Common myeloid progenitor, CD34-positive (primary cell): Measurements from ENCODE around the gene SP8.
A peak's percentile ranks its signal among the peaks of the same experiment; 100 is the strongest.

Source experiments
- CTCF ChIA-PET: fragments of 350-600 bp; sonication (Branson Sonifier 250); formaldehyde crosslinking; loops from one replicate; lab custom pipeline; 2021; ENCODE audit warnings: antibody characterized with exemption; lab: Charles Lee
- POLR2A ChIA-PET: fragments of 350-600 bp; sonication (Branson Sonifier 250); formaldehyde crosslinking; loops from one replicate; lab custom pipeline; 2021; ENCODE audit warnings: antibody characterized with exemption; lab: Charles Lee
- DNase-seq, 3 donors: peaks; one replicate each; pipeline versions ENCODE4 v3.0.0 to v3.0.0-alpha.2; 2013
- H3K27ac ChIP-seq, 2 experiments: 1 replicate in 1 of 2; 2 replicates in 1 of 2; pipeline ENCODE4 v1.7.0; 2013; ENCODE audit warnings: inconsistent platforms in 2 of 2, low read length in 2 of 2, mild to moderate bottlenecking in 2 of 2, low read depth in 1 of 2, moderate library complexity in 1 of 2; ENCODE audit not compliant: severe bottlenecking in 2 of 2, insufficient read depth in 1 of 2, poor library complexity in 1 of 2
- H3K27me3 ChIP-seq, 5 experiments: replicated peaks in 2 of 5; 1 replicate in 3 of 5; 2 replicates in 2 of 5; pipeline versions ENCODE4 v1.6.1 to v1.7.0; 2013; ENCODE audit warnings: low read length in 4 of 5, mild to moderate bottlenecking in 2 of 5, moderate library complexity in 2 of 5, inconsistent platforms in 1 of 5; ENCODE audit not compliant: insufficient read depth in 5 of 5, control insufficient read depth in 4 of 5
- H3K36me3 ChIP-seq, 4 experiments: 1 replicate in 2 of 4; 2 replicates in 2 of 4; pipeline versions ENCODE4 v1.6.1 to v1.7.0; 2013; ENCODE audit warnings: low read length in 3 of 4, control low read depth in 1 of 4, mild to moderate bottlenecking in 1 of 4; ENCODE audit not compliant: control insufficient read depth in 4 of 4, insufficient read depth in 4 of 4
- H3K4me1 ChIP-seq, 4 experiments: 1 replicate in 3 of 4; 2 replicates in 1 of 4; pipeline versions ENCODE4 v1.6.1 to v1.7.1; 2013; ENCODE audit warnings: low read length in 3 of 4, mild to moderate bottlenecking in 3 of 4, control low read depth in 1 of 4, inconsistent platforms in 1 of 4, moderate library complexity in 1 of 4; ENCODE audit not compliant: control insufficient read depth in 4 of 4, insufficient read depth in 4 of 4; ENCODE audit errors: control extremely low read depth in 1 of 4
- H3K4me3 ChIP-seq, 7 experiments: 1 replicate in 4 of 7; 2 replicates in 3 of 7; pipeline versions ENCODE4 v1.5.1 to v1.7.0; 2013; ENCODE audit warnings: mild to moderate bottlenecking in 7 of 7, low read length in 6 of 7, moderate library complexity in 6 of 7, inconsistent platforms in 2 of 7, low read depth in 2 of 7, control low read depth in 1 of 7; ENCODE audit not compliant: insufficient read depth in 4 of 7, control insufficient read depth in 1 of 7; ENCODE audit errors: extremely low read depth in 1 of 7
- H3K9me3 ChIP-seq, 5 experiments: 1 replicate in 4 of 5; 2 replicates in 1 of 5; pipeline versions ENCODE4 v1.6.1 to v1.7.1; 2013; ENCODE audit warnings: low read length in 4 of 5, mild to moderate bottlenecking in 2 of 5, inconsistent platforms in 1 of 5, low read depth in 1 of 5, moderate library complexity in 1 of 5; ENCODE audit not compliant: control insufficient read depth in 4 of 5, insufficient read depth in 2 of 5; ENCODE audit errors: control extremely low read depth in 1 of 5
- WGBS: methylation state at CpG from one replicate; pipeline ENCODE4 v1.1.5; 2013; ENCODE audit not compliant: insufficient coverage; 5-methylcytosine and 5-hydroxymethylcytosine counted together

SP8 gene

GRCh38 chr7:20799566-20800366, 13.1 kb upstream of the SP8 start:
- no peaks in the 10 kb centered on the region for H3K36me3 ChIP-seq
- H3K4me1 ChIP-seq, result peaks cover 0 to 15% (median 11%) of the 10 kb centered on the region in 4 experiments
- 65% methylated on average over 3 of the region's 5 CpGs for WGBS
- H3K4me3 ChIP-seq, result no peak overlapping the region
- peak in 1 of 3 donors; percentile 4 for DNase-seq
- peaks cover 0 to 1% (median 0%) of the 10 kb centered on the region in 5 experiments for H3K9me3 ChIP-seq
- ChIA-PET CTCF (interaction anchor here (0.7 to 1.0 kb wide), 4 partner anchors 16 to 580 kb away, joined by 3 to 4 read pairs (median 3); no protein-coding TSS in a partner anchor), POLR2A (interaction anchor here (0.5 kb wide), 1 partner anchor 1136 kb away, joined by 3 read pairs; no protein-coding TSS in a partner anchor)
- H3K27ac ChIP-seq, result no peak overlapping the region
- peaks cover 32 to 72% (median 42%) of the 10 kb centered on the region in 5 experiments for H3K27me3 ChIP-seq

GRCh38 chr7:20798694-20799121, 12.0 kb upstream of the SP8 start:
- peaks cover 0 to 15% (median 11%) of the 10 kb centered on the region in 4 experiments for H3K4me1 ChIP-seq
- POLR2A ChIA-PET, result no interaction called here
- no peak overlapping the region for H3K27ac ChIP-seq
- peak in 1 of 3 donors; percentile 21 for DNase-seq
- peak overlapping the region in 2 of 7 experiments; percentile 19 to 58 for H3K4me3 ChIP-seq
- peaks cover 36 to 78% (median 53%) of the 10 kb centered on the region in 5 experiments for H3K27me3 ChIP-seq
- H3K9me3 ChIP-seq, result peaks cover 0 to 1% (median 0%) of the 10 kb centered on the region in 5 experiments
- CTCF ChIA-PET, result interaction anchor here (2.6 kb wide), 1 partner anchor 18 kb away, joined by 10 read pairs; no protein-coding TSS in a partner anchor
- WGBS, result 5% methylated on average over 7 of the region's 15 CpGs
- no peaks in the 10 kb centered on the region for H3K36me3 ChIP-seq

GRCh38 chr7:20798081-20798693, 11.5 kb upstream of the SP8 start:
- ChIA-PET CTCF (interaction anchor here (1.0 to 2.6 kb wide), 3 partner anchors 9 to 22 kb away, joined by 3 to 10 read pairs (median 3); no protein-coding TSS in a partner anchor), POLR2A (interaction anchor here (0.5 kb wide), 1 partner anchor 1203 kb away, joined by 3 read pairs; no protein-coding TSS in a partner anchor)
- no peak overlapping the region for H3K27ac ChIP-seq
- under 1% methylated on average over 38 of the region's 77 CpGs for WGBS
- H3K9me3 ChIP-seq, result peaks cover 0 to 1% (median 0%) of the 10 kb centered on the region in 5 experiments
- H3K4me1 ChIP-seq, result peaks cover 0 to 15% (median 11%) of the 10 kb centered on the region in 4 experiments
- peak overlapping the region in 5 of 7 experiments; percentile 40 to 73 (median 48) for H3K4me3 ChIP-seq
- peaks cover 41 to 84% (median 56%) of the 10 kb centered on the region in 5 experiments for H3K27me3 ChIP-seq
- peak in 1 of 3 donors; percentile 38 for DNase-seq
- H3K36me3 ChIP-seq, result no peaks in the 10 kb centered on the region

GRCh38 chr7:20797462-20798080, 10.9 kb upstream of the SP8 start:
- Histone ChIP-seq H3K36me3 (no peaks in the 10 kb centered on the region), H3K4me3 (peak overlapping the region; percentile 23 to 73 (median 43)), H3K9me3 (peaks cover 0 to 1% (median 0%) of the 10 kb centered on the region in 5 experiments), H3K27me3 (peaks cover 45 to 89% (median 56%) of the 10 kb centered on the region in 5 experiments), H3K27ac (no peak overlapping the region), H3K4me1 (peaks cover 0 to 15% (median 11%) of the 10 kb centered on the region in 4 experiments)
- peak in 2 of 3 donors; percentile 46 to 61 for DNase-seq
- WGBS, result 4% methylated on average over 24 of the region's 40 CpGs
- ChIA-PET CTCF (interaction anchor here (1.0 to 2.6 kb wide), 3 partner anchors 8 to 21 kb away, joined by 3 to 10 read pairs (median 3); no protein-coding TSS in a partner anchor), POLR2A (no interaction called here)

GRCh38 chr7:20797042-20797461, 10.4 kb upstream of the SP8 start:
- peak overlapping the region in 3 of 7 experiments; percentile 40 to 73 (median 67) for H3K4me3 ChIP-seq
- DNase-seq, result peak in 1 of 3 donors; percentile 10
- ChIA-PET CTCF (interaction anchor here (1.0 to 2.6 kb wide), 3 partner anchors 8 to 20 kb away, joined by 3 to 10 read pairs (median 3); no protein-coding TSS in a partner anchor), POLR2A (no interaction called here)
- peaks cover 0 to 1% (median 0%) of the 10 kb centered on the region in 5 experiments for H3K9me3 ChIP-seq
- peaks cover 46 to 91% (median 61%) of the 10 kb centered on the region in 5 experiments for H3K27me3 ChIP-seq
- 6% methylated on average over 18 of the region's 19 CpGs for WGBS
- no peak overlapping the region for H3K27ac ChIP-seq
- H3K4me1 ChIP-seq, result peaks cover 0 to 15% (median 11%) of the 10 kb centered on the region in 4 experiments
- no peaks in the 10 kb centered on the region for H3K36me3 ChIP-seq

- 27% methylated on average over 2 of the region's 6 CpGs for WGBS
- POLR2A ChIA-PET, result no interaction called here
These were observed 9.8 kb upstream of the SP8 start for GRCh38 chr7:20796500-20796899.

More at GRCh38 chr7:20796500-20796899, 9.8 kb upstream of the SP8 start:
- H3K27ac ChIP-seq, result no peak overlapping the region
- CTCF ChIA-PET, result interaction anchor here (2.6 kb wide), 1 partner anchor 15 kb away, joined by 10 read pairs; no protein-coding TSS in a partner anchor
- DNase-seq, result peak in 2 of 3 donors; percentile 60 to 61
- peaks cover 0 to 1% (median 0%) of the 10 kb centered on the region in 5 experiments for H3K9me3 ChIP-seq
- H3K4me1 ChIP-seq, result peaks cover 0 to 15% (median 11%) of the 10 kb centered on the region in 4 experiments
- no peaks in the 10 kb centered on the region for H3K36me3 ChIP-seq
- H3K4me3 ChIP-seq, result no peak overlapping the region
- peaks cover 48 to 95% (median 65%) of the 10 kb centered on the region in 5 experiments for H3K27me3 ChIP-seq
